Measurements from ENCODE around the gene KRT36.

DNA sequence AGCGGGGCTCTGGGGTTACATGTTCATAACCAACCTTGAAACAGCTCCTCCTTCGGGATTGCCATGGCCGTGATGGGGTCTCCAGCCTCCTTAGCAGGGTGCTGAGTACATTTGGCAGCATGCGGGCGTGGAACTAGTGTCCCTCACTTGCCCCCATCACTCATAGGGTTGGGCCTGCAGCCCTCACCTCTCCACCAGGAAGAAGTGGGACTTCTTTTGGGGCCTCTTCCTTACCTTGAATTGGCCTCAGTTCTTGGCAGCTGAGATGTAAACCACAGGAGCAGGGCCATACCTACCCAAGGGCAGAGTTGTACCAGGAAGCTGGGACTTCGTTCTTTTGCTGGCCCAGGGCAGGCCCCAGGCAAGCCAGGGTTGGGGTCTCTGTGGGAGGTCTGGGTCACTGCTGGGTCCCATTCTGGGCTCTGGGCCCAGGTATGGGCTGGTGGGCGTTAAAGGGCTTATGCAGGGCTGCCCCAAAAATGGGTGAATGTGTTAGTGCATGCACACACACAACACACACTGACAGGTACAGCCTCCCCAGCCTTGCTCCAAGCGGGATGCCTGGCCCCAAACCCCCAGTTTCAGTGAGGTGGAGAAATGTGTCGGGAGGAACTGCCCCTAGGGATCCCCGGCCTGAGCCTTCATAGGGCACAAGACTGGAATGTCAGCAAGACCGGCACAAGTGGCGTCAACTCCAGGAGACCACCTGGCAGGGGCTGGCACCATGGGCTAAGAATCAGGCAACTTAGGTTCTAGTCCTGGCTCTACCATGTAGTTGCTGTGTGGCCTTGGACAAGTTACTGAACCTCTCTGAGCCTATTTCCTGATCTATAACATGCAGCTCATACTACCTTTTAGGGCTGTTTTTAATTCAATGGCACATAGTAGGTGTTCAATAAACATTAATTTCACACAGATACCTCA lies 32.9 kb upstream of the KRT36 start:
- TF ChIP-seq EP300 (IDR thresholded peaks at IDR 0.05) (no peak), POLR2A (IDR thresholded peaks at IDR 0.05) (peak in 2 of 4 donors; percentile 8 to 18)

All from upper lobe of left lung (tissue), 4 donors.